AG04450 (cell line): ENCODE results near the gene SYTL3. TPM values are rescaled to one million over a fixed set of nuclear protein-coding genes. Genes with fewer than 3 reads are reported as not detected.
"Not testable (repeated sequence)": the region's sequence is repeated elsewhere in the genome, so short reads cannot be mapped to it uniquely, and the experiment has no call there.

Experiments
- CTCF ChIA-PET: fragments of 300-600, 350-600 bp; formaldehyde crosslinking; extraction: SDS; loops from one replicate; lab custom pipeline; 2022; ENCODE audit warnings: antibody characterized with exemption, inconsistent platforms; lab: Charles Lee
- POLR2A ChIA-PET: fragments of 350-600 bp; formaldehyde crosslinking; extraction: SDS; loops from one replicate; lab custom pipeline; 2021; ENCODE audit warnings: antibody characterized with exemption, inconsistent platforms; lab: Yijun Ruan, JAX
- DNase-seq: peaks from one replicate; pipeline ENCODE4 v3.0.0-alpha.2; 2011; ENCODE audit warnings: low read depth, low spot score
- H3K27ac ChIP-seq: one replicate; pipeline ENCODE4 v1.5.1; 2012; ENCODE audit warnings: low read depth, low read length, control low read depth
- H3K27me3 ChIP-seq: one replicate; pipeline ENCODE4 v1.6.0; 2012; ENCODE audit warnings: low read length; ENCODE audit not compliant: control insufficient read depth, insufficient read depth
- H3K4me3 ChIP-seq: 2 replicates; pipeline ENCODE4 v1.5.1; 2011; ENCODE audit warnings: mild to moderate bottlenecking, low read depth, low read length, control low read depth
- H3K9me3 ChIP-seq: 2 replicates; pipeline ENCODE4 v1.5.1; 2012; ENCODE audit warnings: low read length; ENCODE audit not compliant: control insufficient read depth, insufficient read depth
- polyA plus RNA-seq: library from polyadenylated mRNA; depleted of rRNA; stranded (reverse); fragments of >200 nt; gene quantifications from 2 replicates; pipeline ENCODE4 v1.2.3, GENCODE V29; 2011
- TF ChIP-seq, protein P1 (sequence below): IDR thresholded peaks from 2 replicates; pipeline ENCODE4 v1.5.1; 2011; ENCODE audit warnings: low read depth, low read length, control low read depth, inconsistent platforms

Gene SYTL3
- polyA plus RNA-seq, 1 experiment, result 1.6 TPM

DNA sequence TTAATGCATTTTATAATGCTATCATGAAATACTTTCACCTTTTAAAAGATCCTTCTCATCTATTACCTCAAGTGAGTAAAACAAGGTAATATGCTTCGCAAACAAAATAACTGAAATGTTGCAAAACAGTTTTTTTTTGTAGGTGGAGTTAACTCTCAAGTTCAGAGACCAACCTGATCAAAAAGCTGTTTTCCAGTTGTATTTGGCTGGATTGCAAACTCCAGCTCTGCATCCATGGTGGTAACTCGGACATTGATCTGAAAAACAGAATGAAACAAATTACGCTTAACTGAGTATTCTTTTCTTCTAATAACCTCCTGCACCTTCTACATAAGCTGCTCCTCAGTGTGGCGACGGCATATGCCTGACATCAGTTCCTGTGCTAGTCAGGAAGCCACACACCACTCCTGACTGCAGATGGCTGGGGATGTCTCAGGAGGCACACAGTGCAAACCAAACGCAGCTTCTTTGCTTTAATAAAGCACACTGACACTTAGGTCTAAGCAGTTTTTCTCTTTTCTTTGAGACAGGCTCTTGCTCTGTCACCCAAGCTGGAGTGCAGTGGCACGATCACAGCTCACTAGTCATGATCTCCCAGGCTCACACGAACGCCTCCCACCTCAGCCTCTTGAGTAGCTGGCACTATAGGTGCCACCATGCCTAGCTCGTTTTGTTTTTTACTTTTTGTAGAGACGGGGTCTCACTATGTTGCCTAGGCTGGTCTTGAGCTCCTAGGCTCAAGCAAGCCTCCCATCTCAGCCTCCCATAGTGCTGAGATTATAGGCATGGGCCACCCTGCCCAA lies 139.5 kb downstream of the SYTL3 start:
- no peak overlapping the region for H3K27ac ChIP-seq
- POLR2A ChIA-PET, result no interaction called here
- CTCF ChIA-PET, result no interaction called here
- no peak for DNase-seq
- no peaks in the 10 kb centered on the region for H3K9me3 ChIP-seq
- TF ChIP-seq, protein P1, sequence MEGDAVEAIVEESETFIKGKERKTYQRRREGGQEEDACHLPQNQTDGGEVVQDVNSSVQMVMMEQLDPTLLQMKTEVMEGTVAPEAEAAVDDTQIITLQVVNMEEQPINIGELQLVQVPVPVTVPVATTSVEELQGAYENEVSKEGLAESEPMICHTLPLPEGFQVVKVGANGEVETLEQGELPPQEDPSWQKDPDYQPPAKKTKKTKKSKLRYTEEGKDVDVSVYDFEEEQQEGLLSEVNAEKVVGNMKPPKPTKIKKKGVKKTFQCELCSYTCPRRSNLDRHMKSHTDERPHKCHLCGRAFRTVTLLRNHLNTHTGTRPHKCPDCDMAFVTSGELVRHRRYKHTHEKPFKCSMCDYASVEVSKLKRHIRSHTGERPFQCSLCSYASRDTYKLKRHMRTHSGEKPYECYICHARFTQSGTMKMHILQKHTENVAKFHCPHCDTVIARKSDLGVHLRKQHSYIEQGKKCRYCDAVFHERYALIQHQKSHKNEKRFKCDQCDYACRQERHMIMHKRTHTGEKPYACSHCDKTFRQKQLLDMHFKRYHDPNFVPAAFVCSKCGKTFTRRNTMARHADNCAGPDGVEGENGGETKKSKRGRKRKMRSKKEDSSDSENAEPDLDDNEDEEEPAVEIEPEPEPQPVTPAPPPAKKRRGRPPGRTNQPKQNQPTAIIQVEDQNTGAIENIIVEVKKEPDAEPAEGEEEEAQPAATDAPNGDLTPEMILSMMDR, result no peak
- no peaks in the 10 kb centered on the region for H3K27me3 ChIP-seq
- no peak overlapping the region for H3K4me3 ChIP-seq

DNA sequence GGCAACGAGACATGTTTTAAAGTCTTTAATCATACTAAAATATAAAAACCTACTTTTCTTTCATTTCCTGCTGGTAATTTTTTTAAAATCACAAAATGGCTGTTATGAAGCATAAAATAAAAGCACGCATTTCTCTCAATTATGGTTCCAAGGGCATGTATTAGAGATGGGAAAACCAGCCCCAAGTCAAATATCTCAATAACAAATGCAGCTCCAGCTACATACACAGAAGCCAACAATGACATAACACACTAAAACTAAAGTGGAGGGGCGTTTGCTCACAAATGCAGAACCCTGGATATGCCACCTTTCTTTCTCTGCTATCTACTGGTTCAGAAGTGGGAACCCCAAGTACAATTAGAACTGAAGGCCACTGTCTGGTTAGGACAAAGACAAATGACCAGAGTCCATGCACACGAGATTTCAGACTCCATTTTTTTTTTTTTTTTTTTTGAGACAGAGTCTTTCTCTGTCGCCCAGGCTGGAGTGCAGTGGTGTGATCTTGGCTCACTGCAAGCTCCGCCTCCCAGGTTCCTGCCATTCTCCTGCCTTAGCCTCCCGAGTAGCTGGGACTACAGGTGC lies 141.5 kb downstream of the SYTL3 start:
- no peak overlapping the region for H3K27ac ChIP-seq
- DNase-seq, result no peak
- ChIA-PET POLR2A (no interaction called here), CTCF (interaction anchor here (1.5 to 4.6 kb wide), 2 partner anchors 100 to 182 kb away, joined by 3 to 47 read pairs; no protein-coding TSS in a partner anchor)
- TF ChIP-seq, protein P1, result no peak
- H3K9me3 ChIP-seq, result no peaks in the 10 kb centered on the region
- H3K27me3 ChIP-seq, result no peaks in the 10 kb centered on the region
- no peak overlapping the region for H3K4me3 ChIP-seq

DNA sequence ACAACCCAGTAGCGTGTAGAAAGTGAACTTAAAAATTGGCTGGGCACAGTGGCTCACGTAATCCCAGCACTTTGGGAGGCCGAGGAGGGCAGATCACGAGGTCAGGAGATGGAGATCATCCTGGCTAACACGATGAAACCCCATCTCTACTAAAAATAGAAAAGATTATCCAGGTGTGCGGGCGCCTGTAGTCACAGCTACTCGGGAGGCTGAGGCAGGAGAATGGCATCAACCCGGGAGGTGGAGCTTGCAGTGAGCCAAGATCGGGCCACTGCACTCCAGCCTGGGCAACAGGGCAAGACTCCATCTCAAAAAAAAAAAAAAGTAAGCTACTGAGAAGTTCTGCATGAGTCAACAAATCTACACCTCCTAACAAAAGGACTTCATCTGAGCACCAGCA lies 142.7 kb downstream of the SYTL3 start:
- CTCF ChIA-PET, result interaction anchor here (0.8 to 4.6 kb wide), 8 partner anchors 21 to 313 kb away, joined by 3 to 47 read pairs (median 4); partner anchors contain the start of gene RSPH3
- DNase-seq, H3K27me3 ChIP-seq, H3K9me3 ChIP-seq, H3K4me3 ChIP-seq, H3K27ac ChIP-seq, POLR2A ChIA-PET: not testable (repeated sequence)

DNA sequence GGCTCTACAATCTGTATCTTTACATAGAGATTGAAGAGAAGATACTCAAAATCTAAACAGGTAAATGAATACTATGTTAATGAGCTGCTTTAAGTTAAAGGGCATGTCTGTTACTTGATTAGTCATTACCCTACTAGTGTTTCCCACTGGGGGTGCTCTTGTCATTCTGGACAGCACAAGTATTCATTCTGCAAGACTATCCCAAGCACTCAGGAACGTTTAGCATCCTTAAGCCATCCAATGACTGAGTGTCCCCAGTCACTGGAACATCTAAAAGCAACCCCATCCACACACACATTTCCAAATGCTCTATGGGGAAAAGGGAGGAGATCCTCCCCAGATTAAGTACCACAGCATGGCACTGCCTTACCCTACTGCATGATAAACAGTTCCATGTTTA lies 143.6 kb downstream of the SYTL3 start:
- H3K27ac ChIP-seq, result no peak overlapping the region

DNA sequence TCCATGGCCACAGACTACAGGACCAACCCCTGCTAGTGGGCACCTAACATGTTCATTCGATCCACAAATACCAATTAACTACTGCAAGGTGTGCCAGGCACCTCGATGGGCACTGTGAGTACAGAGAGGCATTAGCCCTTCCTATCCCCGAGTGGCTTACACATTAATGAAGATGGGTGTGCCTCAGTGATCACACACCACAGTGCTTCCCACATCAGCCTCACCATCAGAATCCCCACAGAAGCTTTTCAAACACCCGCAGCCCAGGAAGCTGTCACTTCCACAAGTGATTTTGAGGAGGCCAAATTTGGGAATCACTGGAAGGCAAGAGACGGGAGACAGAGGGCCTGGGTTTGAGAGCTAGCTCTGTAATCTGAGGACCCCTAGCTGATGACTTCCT lies 145.7 kb downstream of the SYTL3 start:
- H3K4me3 ChIP-seq, result no peak overlapping the region
- ChIA-PET CTCF (interaction anchor here (1.3 to 4.6 kb wide), 2 partner anchors 9 to 178 kb away, joined by 3 to 47 read pairs; no protein-coding TSS in a partner anchor), POLR2A (interaction anchor here (0.6 kb wide), 1 partner anchor 24 kb away, joined by 3 read pairs; the partner anchor contains the start of gene EZR)
- TF ChIP-seq, protein P1, result no peak
- no peaks in the 10 kb centered on the region for H3K27me3 ChIP-seq
- DNase-seq, result no peak
- no peaks in the 10 kb centered on the region for H3K9me3 ChIP-seq
- H3K27ac ChIP-seq, result no peak overlapping the region

More for the DNA sequence above, 143.6 kb downstream of the SYTL3 start:
- Histone ChIP-seq H3K9me3 (no peaks in the 10 kb centered on the region), H3K4me3 (no peak overlapping the region), H3K27me3 (no peaks in the 10 kb centered on the region)
- ChIA-PET POLR2A (no interaction called here), CTCF (interaction anchor here (0.6 to 4.6 kb wide), 11 partner anchors 13 to 342 kb away, joined by 3 to 47 read pairs (median 4); partner anchors contain the start of gene RSPH3)
- DNase-seq, result no peak
- TF ChIP-seq, protein P1, result peak; percentile 63
